ENCODE measurements around the gene GNL3.
A peak's percentile ranks its signal among the peaks of the same experiment; 100 is the strongest.
"Not testable (repeated sequence)": the region's sequence is repeated elsewhere in the genome, so short reads cannot be mapped to it uniquely, and the experiment has no call there.

GNL3 gene, protein sequence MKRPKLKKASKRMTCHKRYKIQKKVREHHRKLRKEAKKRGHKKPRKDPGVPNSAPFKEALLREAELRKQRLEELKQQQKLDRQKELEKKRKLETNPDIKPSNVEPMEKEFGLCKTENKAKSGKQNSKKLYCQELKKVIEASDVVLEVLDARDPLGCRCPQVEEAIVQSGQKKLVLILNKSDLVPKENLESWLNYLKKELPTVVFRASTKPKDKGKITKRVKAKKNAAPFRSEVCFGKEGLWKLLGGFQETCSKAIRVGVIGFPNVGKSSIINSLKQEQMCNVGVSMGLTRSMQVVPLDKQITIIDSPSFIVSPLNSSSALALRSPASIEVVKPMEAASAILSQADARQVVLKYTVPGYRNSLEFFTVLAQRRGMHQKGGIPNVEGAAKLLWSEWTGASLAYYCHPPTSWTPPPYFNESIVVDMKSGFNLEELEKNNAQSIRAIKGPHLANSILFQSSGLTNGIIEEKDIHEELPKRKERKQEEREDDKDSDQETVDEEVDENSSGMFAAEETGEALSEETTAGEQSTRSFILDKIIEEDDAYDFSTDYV

DNA sequence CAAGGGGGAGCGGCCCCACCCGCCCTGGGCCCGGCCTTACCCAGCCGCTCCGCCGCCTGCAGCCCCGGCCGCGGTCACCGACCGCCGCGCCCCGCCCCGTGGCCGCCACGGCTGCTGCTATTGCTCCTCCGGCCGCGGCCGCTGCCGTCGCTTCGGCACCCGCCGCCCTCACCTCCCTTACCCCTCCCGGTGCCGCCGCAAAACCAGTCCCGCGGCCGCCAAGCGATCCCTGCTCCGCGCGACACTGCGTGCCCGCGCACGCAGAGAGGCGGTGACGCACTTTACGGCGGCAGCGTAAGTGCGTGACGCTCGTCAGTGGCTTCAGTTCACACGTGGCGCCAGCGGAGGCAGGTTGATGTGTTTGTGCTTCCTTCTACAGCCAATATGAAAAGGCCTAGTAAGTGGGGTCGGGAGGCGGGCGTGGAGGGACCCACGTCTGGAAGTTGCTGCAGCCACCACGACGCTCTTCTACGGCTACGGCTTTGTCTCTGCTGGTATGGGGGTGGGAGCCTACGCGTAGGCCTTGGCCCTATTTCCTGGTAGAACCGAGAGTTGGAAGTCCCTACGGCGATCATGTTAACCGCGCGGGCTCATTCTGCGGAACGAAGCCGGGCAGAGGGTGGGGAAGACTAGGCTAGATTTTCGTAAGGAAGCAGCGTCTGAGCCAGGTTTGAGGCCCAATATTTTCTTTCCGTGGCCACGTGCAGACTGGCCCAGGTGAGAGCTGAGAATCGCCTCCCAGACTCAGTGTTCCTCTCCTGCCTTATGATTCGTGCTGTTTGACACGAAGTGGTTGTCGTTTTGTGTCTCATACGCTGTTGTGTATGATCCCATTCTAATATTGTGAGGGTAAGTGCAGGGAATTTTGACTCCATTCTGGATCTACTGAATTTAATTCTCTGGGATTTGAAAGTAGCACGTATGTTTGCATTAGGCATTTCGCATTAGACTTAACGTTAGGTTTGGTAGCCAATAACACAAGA lies at the start of gene GNL3, which contains the start of gene PBRM1:
Gene GNL3 (plus strand): TSS at position 324 of the 983 bp plus-strand sequence. CDS start 61 bp downstream, at position 385.
Gene PBRM1 (minus strand): TSS at position 205 of the 983 bp plus-strand sequence.
- DNase-seq (ENCODE audit: low spot score), result peak; percentile 98

DNA sequence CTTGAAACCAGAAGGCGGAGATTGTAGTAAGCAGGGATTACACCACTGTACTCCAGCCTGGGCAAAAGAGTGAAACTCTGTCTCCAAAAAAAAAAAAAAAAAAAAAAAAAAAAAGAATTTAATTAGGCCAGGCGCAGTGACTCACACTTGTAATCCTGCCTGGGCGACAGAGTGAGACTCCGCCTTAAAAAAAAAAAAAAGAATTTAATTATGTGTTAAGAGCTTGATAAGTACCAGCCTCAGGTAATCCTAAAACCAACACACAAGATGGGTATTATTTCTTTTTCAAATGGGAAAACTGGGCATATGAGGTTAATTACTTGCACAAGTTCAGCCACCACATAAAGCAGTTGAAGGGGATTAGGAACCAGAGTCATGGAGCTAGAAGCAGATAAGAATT lies 49.2 kb upstream of the GNL3 start:
- DNase-seq (ENCODE audit: low spot score), result no peak

DNA sequence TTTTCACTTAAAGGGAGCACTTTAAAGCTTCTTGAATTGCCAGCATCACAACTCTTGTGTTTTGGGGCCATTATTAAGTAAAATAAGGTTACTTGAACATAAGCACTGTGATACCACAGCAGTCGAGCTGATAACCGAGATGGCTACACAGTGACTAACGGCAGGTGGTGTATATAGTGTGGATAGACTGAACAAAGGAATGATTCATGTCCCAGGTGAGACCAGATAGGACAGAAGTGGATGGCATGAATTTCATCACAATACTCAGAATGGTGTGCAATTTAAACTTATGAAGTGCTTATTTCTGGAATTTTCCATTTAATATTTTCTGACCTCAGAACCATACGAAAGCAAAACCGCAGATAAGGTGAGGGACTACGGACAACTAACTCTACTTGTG lies 40.3 kb upstream of the GNL3 start:
- no peak for DNase-seq (ENCODE audit: low spot score)

DNA sequence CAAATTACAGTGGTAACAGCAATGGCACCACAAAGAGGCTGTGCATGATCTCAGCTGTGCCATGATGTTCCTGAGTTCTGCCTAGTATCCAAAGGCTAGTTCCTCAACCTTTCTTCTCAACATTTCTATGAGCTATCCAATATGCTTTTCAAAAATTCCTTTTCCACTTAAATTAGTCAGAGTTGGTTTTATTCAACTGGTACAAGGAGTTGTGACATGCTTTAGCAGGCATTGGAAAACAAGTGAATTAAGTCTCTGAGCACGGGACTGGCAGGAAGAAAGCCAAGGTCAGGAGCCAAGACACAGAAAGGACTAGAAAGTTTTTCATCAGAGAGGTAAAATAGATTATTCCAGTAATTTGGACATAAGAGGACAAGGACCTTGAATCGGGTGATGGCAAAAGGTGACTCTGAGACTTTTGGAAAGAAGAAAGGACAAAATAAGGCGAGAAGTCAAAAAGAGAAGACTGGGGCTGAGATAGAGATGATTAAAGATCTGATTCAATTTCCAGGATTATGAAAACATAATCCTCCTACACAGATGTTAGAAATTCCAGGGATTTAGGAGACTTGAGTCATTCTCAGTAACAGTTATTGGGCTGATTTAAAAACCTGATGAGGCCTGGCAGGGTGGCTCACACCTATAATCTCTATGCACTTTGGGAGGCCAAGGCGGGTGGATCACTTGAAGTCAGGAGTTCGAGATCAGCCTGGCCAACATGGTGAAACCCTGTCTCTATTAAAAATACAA lies 36.2 kb upstream of the GNL3 start:
- DNase-seq (ENCODE audit: low spot score), result no peak

DNA sequence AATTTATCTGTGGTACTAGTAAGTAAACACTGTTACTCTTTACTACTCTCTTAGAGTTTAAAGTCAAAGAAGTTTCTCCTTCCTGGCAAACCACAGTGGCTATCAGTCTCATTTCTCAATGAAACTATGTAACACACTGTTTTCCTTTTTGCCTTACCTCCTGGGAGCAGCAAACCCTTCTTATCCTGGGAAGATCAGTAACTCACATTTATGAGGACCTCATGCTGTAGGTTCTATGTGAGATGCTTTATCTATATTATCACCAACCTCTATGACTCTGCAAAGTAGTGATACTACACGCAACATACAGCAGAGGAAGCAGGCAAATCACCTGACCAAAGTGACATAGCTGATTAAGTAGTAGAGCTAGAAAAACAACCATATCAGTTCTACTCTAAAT lies 35.4 kb upstream of the GNL3 start:
- DNase-seq (ENCODE audit: low spot score), result no peak

DNA sequence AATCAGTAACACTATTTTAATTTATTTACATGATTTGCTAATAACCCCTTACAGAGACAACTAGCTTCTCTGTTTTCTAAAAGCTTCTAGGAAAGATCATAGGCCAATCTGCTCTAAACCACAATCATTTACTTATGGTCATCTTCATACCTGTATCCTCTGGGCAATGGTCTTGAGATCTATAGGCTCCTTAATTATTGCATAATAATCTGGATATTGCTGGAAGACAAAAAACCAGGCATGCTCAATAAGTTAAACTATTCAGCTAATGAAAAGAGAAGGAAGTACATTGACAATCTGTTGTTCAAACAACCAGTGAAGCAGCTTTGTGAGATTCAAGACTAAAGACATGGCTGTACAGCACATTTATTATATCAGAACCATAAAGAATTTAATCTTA lies 34.2 kb upstream of the GNL3 start:
- no peak for DNase-seq (ENCODE audit: low spot score)

DNA sequence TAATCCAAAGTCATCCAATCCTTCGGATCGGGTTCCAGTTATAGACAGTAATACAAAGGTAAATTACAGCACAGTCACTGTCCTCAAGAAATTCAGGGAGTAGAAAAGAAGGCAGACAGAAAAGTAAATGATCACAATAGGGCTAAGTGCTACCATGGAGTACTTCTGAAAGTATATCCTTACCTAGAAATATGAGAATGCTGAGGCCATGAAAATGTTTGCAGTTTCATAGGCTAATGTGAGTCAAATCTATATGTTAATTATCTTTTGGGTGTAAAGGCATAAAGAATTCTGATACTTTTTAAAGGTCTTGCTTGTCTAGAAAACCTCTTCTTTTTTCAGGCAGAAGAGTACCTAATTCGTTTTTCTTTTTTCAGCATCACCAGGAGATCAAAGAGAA lies 29.9 kb upstream of the GNL3 start:
- no peak for DNase-seq (ENCODE audit: low spot score)

DNA sequence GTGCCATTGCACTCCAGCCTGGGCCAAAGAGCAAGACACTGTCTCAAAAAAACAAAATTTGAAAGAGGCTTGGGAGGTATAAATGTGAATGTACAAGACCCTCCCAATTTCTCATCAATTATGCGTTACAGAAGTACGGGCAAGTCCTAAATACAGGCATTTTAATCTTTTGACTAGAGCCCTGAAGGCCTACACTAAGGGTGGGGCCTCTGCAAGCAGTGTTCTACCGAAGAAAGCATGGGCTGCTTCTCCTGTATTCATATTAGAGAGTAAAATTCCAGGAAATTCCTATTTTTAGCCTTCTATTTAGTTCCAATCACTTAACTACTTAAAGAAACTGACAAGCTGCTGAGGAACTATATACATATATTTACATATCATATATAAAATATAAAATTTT lies 25.8 kb upstream of the GNL3 start:
- no peak for DNase-seq (ENCODE audit: low spot score)

DNA sequence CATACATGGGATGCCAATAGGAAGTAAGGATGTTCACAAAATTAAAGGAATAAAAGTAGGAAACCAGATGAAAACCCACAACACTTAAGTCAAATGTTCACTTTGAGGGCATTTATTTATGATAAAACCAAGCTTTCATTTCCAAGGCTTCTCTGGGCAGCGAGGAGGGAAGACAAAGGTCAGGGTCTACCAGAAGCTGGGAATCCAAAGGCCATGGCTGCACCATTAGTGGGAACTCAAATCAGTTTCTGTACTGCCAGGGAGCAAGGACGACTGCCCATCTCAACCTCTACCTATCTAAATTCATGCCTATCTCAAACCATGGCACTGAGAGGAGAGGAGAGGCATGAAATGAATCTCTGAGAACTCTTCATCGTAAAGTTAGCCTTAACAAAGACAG lies 22.7 kb upstream of the GNL3 start:
- no peak for DNase-seq (ENCODE audit: low spot score)

DNA sequence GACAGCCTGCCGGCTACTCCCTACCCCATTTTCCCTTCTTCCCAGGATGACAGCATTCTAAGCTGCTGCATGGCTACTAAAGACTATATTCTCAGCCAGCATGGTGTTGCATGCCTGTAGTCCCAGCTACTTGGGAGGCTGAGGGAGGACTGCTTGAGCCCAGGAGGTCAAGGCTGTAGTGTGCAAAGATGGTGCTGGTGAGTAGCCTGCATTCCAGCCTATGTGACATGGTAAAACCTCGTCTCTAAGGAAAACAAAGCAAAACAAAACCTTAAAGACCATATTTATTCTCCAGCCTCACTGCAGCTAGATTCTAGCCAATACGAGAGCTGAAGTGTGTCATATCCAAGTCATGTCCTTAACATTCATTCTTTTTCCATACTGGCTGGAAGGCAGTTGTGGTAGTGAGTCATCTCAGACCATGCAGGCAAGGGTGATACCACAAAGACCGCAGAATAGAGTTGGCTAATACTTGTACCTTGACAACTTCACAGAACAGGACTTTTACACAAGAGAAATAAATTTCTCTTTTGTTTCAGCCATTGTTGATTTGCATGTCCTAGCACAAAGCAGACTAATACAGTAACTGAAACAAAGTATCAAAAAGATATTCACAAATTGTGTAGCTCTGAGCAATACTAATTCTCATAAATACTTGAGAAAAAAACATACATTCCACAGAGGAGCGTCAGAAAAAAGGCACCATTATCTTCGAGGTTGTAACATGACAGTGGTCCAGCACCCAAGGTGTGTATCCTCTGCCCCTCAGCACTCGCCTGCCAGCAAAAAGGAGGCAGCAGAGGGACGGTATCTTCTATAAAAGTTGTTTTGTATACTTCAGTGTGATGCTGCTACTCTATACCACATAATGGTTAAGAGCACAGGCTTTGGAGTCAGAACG lies 15.0 kb upstream of the GNL3 start:
- no peak for DNase-seq (ENCODE audit: low spot score)

DNA sequence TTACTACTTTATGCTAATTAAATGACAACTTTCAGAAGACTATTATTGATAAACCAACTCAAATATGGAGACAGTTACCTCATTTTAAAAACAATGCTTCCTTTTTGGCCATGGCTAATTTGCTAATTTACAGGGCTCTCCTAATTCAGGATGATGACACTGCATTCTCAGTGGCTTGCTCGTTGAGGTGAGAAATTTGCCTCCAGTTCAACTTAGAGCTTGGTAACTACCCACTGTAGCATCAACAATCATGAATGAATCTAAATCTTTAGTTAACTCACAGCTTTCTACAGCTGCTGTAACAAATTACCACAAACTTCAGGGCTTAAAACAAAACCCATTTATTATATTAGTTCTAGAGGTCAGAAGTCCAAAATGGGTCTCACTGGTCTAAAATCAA lies 14.2 kb upstream of the GNL3 start:
- no peak for DNase-seq (ENCODE audit: low spot score)

DNA sequence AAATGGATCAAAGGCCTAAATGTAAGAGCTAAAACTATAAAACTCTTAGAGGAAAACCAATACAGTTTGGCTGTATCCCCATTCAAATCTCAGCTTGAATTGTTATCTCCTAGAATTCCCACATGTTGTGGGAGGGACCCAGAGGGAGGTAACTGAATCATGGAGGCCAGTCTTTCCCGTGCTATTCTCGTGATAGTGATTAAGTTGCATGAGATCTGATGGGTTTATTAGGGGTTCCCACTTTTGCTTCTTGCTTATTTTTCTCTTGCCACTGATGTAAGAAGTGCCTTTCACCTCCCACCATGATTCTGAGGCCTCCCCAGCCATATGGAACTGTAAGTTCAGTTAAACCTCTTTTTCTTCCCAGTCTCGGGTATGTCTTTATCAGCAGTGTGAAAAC lies 9.6 kb upstream of the GNL3 start:
- not testable (repeated sequence) for DNase-seq (ENCODE audit: low spot score)

DNA sequence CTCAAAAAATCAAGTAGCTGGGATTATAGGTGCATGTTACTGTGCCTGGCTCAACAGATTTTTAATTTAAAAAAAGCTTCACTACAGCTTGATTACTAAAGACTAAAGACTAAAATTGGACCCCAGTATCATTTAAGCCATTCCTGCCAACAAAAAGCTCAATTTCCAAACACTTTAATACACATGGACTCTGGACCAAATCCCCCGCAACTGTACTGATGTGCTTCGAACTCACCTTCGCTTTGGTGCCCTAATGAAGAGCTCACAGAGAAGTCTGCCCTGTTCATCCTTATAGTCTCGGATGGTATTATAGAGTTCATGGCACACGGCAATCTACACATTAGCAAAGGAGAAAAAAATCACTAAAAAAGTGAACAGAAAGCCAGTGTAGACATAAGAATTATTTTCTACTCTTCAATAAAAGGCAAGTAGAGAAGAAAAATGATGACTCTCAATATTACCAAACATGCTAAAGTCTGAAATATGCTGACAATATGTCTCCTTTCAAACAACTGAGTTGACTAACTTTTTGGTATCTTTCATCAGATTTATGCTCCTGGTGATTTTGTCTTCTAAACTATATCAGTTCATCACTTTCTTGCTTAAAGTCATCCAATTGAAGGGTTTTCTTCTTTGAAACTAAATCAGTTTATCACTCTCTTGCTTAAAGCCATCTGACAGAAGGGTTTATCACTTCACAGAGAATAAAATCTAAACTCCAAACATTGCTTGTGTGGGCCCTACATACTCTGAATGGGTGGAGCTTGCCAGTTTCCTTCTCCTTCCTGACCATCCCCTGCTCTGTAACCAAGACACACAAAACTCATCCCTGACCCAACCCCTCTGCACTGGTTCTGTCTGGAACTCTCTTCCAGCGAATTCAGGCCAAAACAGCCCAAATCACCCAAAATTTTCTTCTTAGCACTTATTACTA lies 7.3 kb upstream of the GNL3 start:
- no peak for DNase-seq (ENCODE audit: low spot score)

DNA sequence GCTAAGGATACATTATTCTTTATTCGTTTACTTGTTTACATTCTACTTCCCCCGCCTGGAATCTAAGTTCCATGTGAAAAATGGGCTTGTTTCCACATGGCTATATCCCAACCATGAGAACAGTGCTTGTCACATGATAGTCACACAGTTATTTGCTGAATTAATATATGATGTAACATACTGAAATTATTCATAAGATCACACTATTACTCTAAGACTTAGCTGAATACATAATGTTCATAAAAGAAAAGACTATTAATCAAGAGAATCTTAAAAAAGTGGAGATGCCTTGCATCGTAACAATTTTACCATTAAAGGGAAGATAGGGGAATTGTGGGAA lies 6.7 kb upstream of the GNL3 start:
- DNase-seq (ENCODE audit: low spot score), result no peak

DNA sequence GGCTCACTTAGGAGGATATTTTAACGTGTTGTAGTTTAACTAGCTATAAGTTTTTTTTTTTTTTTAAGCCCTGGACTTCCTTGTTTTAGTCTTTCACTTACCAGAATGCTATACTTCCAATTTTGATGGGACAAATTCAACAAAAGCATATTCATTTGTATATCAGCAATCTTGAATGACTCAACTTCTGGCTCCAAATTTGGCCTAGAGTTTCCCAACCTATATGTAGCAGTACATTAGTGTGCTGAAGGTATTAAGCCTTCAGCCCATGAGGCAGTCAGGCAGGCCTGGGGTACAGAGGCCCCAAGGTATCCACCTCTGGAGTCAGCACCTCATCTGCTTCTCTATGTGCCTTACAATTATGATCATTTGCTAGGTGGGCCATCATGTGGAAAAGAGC lies 6.0 kb upstream of the GNL3 start:
- no peak for DNase-seq (ENCODE audit: low spot score)

DNA sequence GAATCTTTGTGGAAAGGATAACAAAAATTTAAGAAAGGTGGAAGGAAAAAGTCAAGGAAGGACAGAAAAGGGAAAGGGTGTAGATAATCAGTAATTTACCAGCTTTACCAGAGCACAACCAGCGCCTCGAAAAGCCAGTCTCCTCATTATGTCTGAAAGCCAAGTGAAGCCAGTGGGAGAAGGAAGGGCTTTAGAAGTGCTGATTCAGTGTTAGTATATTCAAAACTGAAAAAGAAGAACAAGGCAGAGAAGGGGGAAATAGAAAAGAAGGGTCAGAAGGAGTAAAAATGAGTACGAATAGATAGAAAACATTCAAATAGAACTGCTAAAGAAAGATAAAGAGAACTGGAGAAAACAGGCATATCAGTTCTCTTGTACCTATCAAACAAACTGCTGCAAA lies 4.2 kb upstream of the GNL3 start:
- DNase-seq (ENCODE audit: low spot score), result peak; percentile 10

DNA sequence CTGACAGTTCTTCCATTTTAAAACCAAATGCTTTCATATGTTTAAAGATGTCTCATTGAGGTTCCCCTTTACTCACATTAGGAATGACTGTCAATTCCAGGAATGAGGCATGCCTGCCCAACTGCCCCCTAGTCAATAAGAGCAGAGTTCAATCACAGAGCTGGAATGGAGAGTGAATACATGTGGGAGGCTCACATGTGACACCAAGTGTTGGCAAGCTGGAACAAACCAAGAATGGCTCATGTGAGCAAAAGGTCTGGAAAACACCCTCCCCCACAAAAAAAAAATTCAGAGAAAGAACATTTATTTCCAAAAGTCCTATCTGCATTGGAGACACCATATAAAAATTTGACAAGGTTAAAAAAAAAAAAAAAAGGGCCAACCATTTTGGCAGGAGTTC lies 3.8 kb upstream of the GNL3 start:
- peak; percentile 56 for DNase-seq (ENCODE audit: low spot score)

DNA sequence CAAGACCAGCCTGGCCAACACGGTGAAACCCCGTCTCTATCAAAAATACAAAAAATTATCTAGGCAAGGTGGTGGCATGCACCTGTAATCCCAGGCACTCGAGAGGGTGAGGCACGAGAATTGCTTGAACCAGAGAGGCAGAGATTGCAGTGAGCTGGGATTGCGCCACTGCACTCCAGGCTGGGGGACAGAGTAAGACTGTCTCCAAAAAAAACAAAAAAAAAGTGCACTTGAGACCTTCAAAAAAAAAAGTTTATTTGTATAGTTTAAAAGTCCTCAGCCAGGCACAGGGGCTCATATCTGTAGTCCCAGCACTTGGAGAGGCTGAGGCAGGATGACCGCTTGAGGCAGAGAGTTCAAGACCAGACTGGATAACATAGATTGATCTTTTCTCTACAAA lies 2.2 kb upstream of the GNL3 start:
- no peak for DNase-seq (ENCODE audit: low spot score)

DNA sequence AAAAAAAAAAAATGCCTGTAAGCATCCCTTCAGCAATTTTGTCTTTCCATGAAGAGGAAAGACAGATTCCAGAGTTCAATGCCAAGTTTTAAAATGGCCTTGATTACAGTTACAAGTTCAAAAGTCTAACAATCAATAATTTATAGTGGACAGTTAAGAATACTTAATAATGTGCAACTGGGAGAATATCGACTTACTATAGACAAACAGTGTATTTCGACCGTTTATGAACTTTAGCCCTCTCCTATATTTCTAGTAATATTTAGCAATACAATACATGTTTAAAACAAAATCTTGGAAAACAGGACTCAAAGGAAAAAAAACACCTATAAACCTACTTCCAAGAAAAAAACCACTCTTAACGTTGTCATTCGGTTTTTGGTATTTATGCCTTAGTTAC lies 1.6 kb upstream of the GNL3 start:
- DNase-seq (ENCODE audit: low spot score), result no peak

DNA sequence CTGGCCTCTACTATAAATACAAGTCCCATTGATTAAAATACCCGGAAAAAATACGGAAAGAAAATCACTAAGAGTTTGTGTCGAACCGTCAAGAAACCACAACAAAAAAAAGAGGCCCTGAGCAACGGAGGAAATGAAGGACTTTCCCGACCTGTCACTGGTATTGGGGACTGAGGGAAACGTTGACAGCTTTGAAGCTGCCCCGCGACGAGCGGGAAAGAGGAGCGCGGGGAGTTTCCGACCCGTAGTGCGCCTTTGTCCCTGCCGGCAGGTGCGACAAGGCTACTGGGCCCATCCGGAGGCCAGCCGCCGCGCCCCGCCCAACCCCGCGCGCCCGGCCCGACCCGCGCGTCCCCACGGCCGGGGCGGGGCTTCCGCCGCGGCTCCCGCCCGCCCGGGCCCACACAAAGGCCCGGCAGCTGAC lies 535 bp upstream of the GNL3 start:
- peak; percentile 78 for DNase-seq (ENCODE audit: low spot score)
